Tibial nerve (tissue), 4 donors: Measurements from ENCODE around the gene SAPCD1. TPM values are rescaled to one million over a fixed set of nuclear protein-coding genes. Genes with fewer than 3 reads are reported as not detected.

ENCODE experiments used
- DNase-seq, 2 donors: peaks; one replicate each; pipeline ENCODE4 v3.0.0-alpha.2; 2019; ENCODE audit warnings: low spot score in 2 of 2
- H3K27ac ChIP-seq, 4 donors: fragments of 200-600 bp; sonication (generic) in 3 of 4; one replicate each; pipeline ENCODE4 v1.5.1; 2017 to 2019; ENCODE audit warnings: mild to moderate bottlenecking in 1 of 4
- H3K27me3 ChIP-seq, 2 donors: fragments of 200-600 bp; sonication (generic) in 1 of 2; one replicate each; pipeline versions ENCODE4 v1.5.1 to v1.6.0; 2017 to 2019
- H3K36me3 ChIP-seq, 3 donors: fragments of 200-600 bp; sonication (generic); one replicate each; pipeline ENCODE4 v1.5.1; 2018 to 2019
- H3K4me1 ChIP-seq, 4 donors: fragments of 200-600 bp; sonication (generic) in 3 of 4; one replicate each; pipeline ENCODE4 v1.5.1; 2017 to 2019
- H3K4me3 ChIP-seq, 4 donors: fragments of 200-600 bp; sonication (generic) in 3 of 4; one replicate each; pipeline ENCODE4 v1.5.1; 2017 to 2019; ENCODE audit warnings: mild to moderate bottlenecking in 1 of 4, moderate library complexity in 1 of 4
- H3K9me3 ChIP-seq, 4 donors: fragments of 200-600 bp; sonication (generic) in 3 of 4; one replicate each; pipeline ENCODE4 v1.5.1; 2017 to 2019
- CTCF ChIP-seq, 5 experiments: fragments of 200-600 bp in 3 of 5; fragments of 450-650 bp in 2 of 5; sonication (generic) in 3 of 5; IDR thresholded peaks; one replicate each; pipeline ENCODE4 v1.5.1; 2016 to 2019; ENCODE audit warnings: antibody characterized with exemption in 5 of 5, mild to moderate bottlenecking in 3 of 5, moderate library complexity in 2 of 5
- WGBS, 2 donors: methylation state at CpG; one replicate each; pipeline ENCODE4 v1.1.5; 2018; 5-methylcytosine and 5-hydroxymethylcytosine counted together
- small RNA-seq: library from RNA; depleted of rRNA; stranded (forward); fragments of <200 nt; gene quantifications from one replicate; pipeline ENCODE3, GENCODE V24; 2016
- total RNA-seq, 4 donors: library from RNA; depleted of rRNA; stranded (reverse); fragments of >200 nt; gene quantifications; one replicate each; pipeline ENCODE4 v1.1.0, GENCODE V29; 2016

The SAPCD1 gene
- total RNA-seq, 4 donors from 2014 or later = 1.5 to 5.5 (median 4.8) TPM; not detected in 1

DNA sequence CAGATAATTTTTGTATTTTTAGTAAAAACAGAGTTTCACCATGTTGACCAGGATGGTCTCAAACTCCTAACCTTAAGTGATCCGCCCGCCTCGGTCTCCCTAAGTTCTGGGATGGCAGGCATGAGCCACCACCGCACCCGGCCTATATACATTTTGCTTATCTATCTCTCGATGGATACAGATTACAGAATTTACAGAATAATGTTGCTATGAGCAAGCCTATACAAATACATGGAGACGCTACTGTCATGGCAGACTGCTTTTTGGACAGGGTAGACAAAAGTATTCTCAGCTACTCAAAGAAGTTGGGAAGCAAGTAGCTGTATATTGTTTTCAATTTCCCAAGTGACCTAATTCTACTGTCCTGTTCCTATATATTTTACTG lies 51.0 kb downstream of the SAPCD1 start:
- H3K36me3 ChIP-seq = peaks cover 0 to 17% (median 0%) of the 10 kb centered on the region in 3 donors
- H3K27me3 ChIP-seq = no peaks in the 10 kb centered on the region
- no peaks in the 10 kb centered on the region for H3K9me3 ChIP-seq
- DNase-seq = no peak
- 97 to 98% methylated on average over 7 of the region's 7 CpGs for WGBS, 2 donors
- peaks cover 0 to 24% (median 19%) of the 10 kb centered on the region in 4 donors for H3K4me1 ChIP-seq
- peak overlapping the region; percentile 96 to 100 (median 98) for H3K27ac ChIP-seq
- peak overlapping the region in 1 of 4 donors; percentile 71 for H3K4me3 ChIP-seq
- no peak for TF ChIP-seq CTCF (IDR thresholded peaks at IDR 0.05)

Small RNA genes within 50 kb of the gene (small RNA-seq; reads per million reads assigned to genes)
- gene LY6G6D (not detected), gene MSH5-SAPCD1 (not detected), gene RF00019 (not detected), gene RNU6-850P (not detected), gene SAPCD1 (not detected)

Other genes with a start within 250 kb of the SAPCD1 start
- not detected for gene MCCD1, start 233.7 kb upstream of the SAPCD1 start, total RNA-seq
- gene DDX39B, start 220.7 kb upstream of the SAPCD1 start, total RNA-seq = 100 to 1,000 TPM; 306 to 436 (median 358) TPM
- 1 to 10 TPM in 3 of 4 donors, under 1 TPM in 1; 0.60 to 3.8 (median 2.2) TPM for gene ATP6V1G2, start 216.0 kb upstream of the SAPCD1 start, total RNA-seq
- 10 to 100 TPM; 26.2 to 30.2 (median 27.7) TPM for gene NFKBIL1, start 215.0 kb upstream of the SAPCD1 start, total RNA-seq
- gene LTA, start 190.4 kb upstream of the SAPCD1 start, total RNA-seq = not detected
- gene TNF, start 187.1 kb upstream of the SAPCD1 start, total RNA-seq = not detected
- not detected for gene LTB, start 180.2 kb upstream of the SAPCD1 start, total RNA-seq
- 10 to 100 TPM; 15.7 to 86.5 (median 20.8) TPM for gene LST1, start 176.4 kb upstream of the SAPCD1 start, total RNA-seq
- not detected for gene NCR3, start 169.7 kb upstream of the SAPCD1 start, total RNA-seq
- gene AIF1, start 147.4 kb upstream of the SAPCD1 start, total RNA-seq = 10 to 100 TPM; 27.1 to 66.3 (median 50.4) TPM
- 100 to 1,000 TPM in 2 of 4 donors, 10 to 100 TPM in 2; 71.4 to 113 (median 88.0) TPM for gene PRRC2A, start 141.9 kb upstream of the SAPCD1 start, total RNA-seq
- gene BAG6, start 110.0 kb upstream of the SAPCD1 start, total RNA-seq = 100 to 1,000 TPM; 189 to 228 (median 210) TPM
- 1 to 10 TPM in 1 of 4 donors, under 1 TPM in 2, not detected in 1; 0.63 to 2.0 (median 0.90) TPM for gene APOM, start 106.8 kb upstream of the SAPCD1 start, total RNA-seq
- gene C6orf47, start 101.9 kb upstream of the SAPCD1 start, total RNA-seq = 10 to 100 TPM; 13.8 to 23.3 (median 20.5) TPM
- 10 to 100 TPM; 18.8 to 30.0 (median 26.5) TPM for gene GPANK1, start 97.7 kb upstream of the SAPCD1 start, total RNA-seq
- 100 to 1,000 TPM; 183 to 207 (median 188) TPM for gene CSNK2B, start 96.6 kb upstream of the SAPCD1 start, total RNA-seq
- gene LY6G5B, start 92.7 kb upstream of the SAPCD1 start, total RNA-seq = 10 to 100 TPM in 2 of 4 donors, 1 to 10 TPM in 2; 7.6 to 13.0 (median 9.8) TPM
- under 1 TPM in 1 of 4 donors, not detected in 3; 0.84 TPM for gene LY6G5C, start 81.6 kb upstream of the SAPCD1 start, total RNA-seq
- 10 to 100 TPM; 37.1 to 62.1 (median 49.9) TPM for gene ABHD16A, start 59.3 kb upstream of the SAPCD1 start, total RNA-seq
- not detected for gene LY6G6F, start 55.8 kb upstream of the SAPCD1 start, total RNA-seq
- not detected for gene LY6G6D, start 47.3 kb upstream of the SAPCD1 start, total RNA-seq
- gene LY6G6C, start 40.9 kb upstream of the SAPCD1 start, total RNA-seq = not detected
- not detected for gene MPIG6B, start 39.3 kb upstream of the SAPCD1 start, total RNA-seq
- gene DDAH2, start 33.4 kb upstream of the SAPCD1 start, total RNA-seq = 100 to 1,000 TPM; 134 to 193 (median 166) TPM
- gene CLIC1, start 26.1 kb upstream of the SAPCD1 start, total RNA-seq = 100 to 1,000 TPM; 216 to 341 (median 246) TPM
- gene MSH5, start 22.7 kb upstream of the SAPCD1 start, total RNA-seq = 10 to 100 TPM; 12.2 to 25.5 (median 18.4) TPM
- under 1 TPM; 0.21 to 0.66 (median 0.35) TPM for gene VWA7, start 14.7 kb downstream of the SAPCD1 start, total RNA-seq
- 10 to 100 TPM; 40.8 to 58.6 (median 50.1) TPM for gene VARS1, start 33.1 kb downstream of the SAPCD1 start, total RNA-seq
- gene LSM2, start 44.3 kb downstream of the SAPCD1 start, total RNA-seq = 10 to 100 TPM; 23.9 to 31.8 (median 28.4) TPM
- gene HSPA1L, start 52.6 kb downstream of the SAPCD1 start, total RNA-seq = 1 to 10 TPM in 2 of 4 donors, under 1 TPM in 2; 0.20 to 2.4 (median 1.2) TPM
- gene HSPA1A, start 52.9 kb downstream of the SAPCD1 start, total RNA-seq = 100 to 1,000 TPM; 170 to 304 (median 221) TPM
- 100 to 1,000 TPM; 134 to 186 (median 168) TPM for gene HSPA1B, start 65.1 kb downstream of the SAPCD1 start, total RNA-seq
- 10 to 100 TPM; 25.8 to 44.6 (median 33.8) TPM for gene NEU1, start 100.2 kb downstream of the SAPCD1 start, total RNA-seq
- under 1 TPM in 3 of 4 donors, not detected in 1; 0.22 to 0.84 (median 0.59) TPM for gene SLC44A4, start 116.3 kb downstream of the SAPCD1 start, total RNA-seq
- gene EHMT2, start 135.0 kb downstream of the SAPCD1 start, total RNA-seq = 10 to 100 TPM; 38.2 to 63.9 (median 46.8) TPM
- 1 to 10 TPM in 3 of 4 donors, under 1 TPM in 1; 0.63 to 3.5 (median 2.9) TPM for gene ZBTB12, start 139.4 kb downstream of the SAPCD1 start, total RNA-seq
- 10 to 100 TPM in 1 of 4 donors, 1 to 10 TPM in 3; 4.6 to 17.4 (median 6.1) TPM for gene C2, start 165.1 kb downstream of the SAPCD1 start, total RNA-seq
- 10 to 100 TPM; 15.7 to 66.5 (median 26.2) TPM for gene CFB, start 183.4 kb downstream of the SAPCD1 start, total RNA-seq
- gene NELFE, start 196.3 kb downstream of the SAPCD1 start, total RNA-seq = 100 to 1,000 TPM in 1 of 4 donors, 10 to 100 TPM in 3; 74.1 to 101 (median 88.6) TPM
- 10 to 100 TPM; 47.1 to 83.1 (median 48.2) TPM for gene SKIC2, start 196.5 kb downstream of the SAPCD1 start, total RNA-seq
- 10 to 100 TPM; 16.2 to 46.1 (median 34.3) TPM for gene DXO, start 209.5 kb downstream of the SAPCD1 start, total RNA-seq
- gene C4A, start 219.4 kb downstream of the SAPCD1 start, total RNA-seq = 100 to 1,000 TPM; 230 to 361 (median 258) TPM